Nephron (organoid): ENCODE results near the gene RNF223.
A peak's percentile ranks its signal among the peaks of the same experiment; 100 is the strongest.

Experiments
- H3K27ac Mint-ChIP-seq, 3 experiments: 2 replicates each; pipeline ENCODE4 v1.8.0; 2020; ENCODE audit warnings: mixed read lengths in 3 of 3, mild to moderate bottlenecking in 2 of 3, moderate library complexity in 1 of 3
- H3K27me3 Mint-ChIP-seq: 2 replicates; pipeline ENCODE4 v1.8.0; 2021; ENCODE audit warnings: low read depth, mild to moderate bottlenecking, moderate library complexity, mixed read lengths
- H3K36me3 Mint-ChIP-seq: 2 replicates; pipeline ENCODE4 v1.8.0; 2020; ENCODE audit warnings: low read depth, mixed read lengths
- H3K4me1 Mint-ChIP-seq: 2 replicates; pipeline ENCODE4 v1.8.0; 2020; ENCODE audit warnings: mixed read lengths
- H3K4me3 Mint-ChIP-seq, 3 experiments: 2 replicates each; pipeline ENCODE4 v1.8.0; 2020; ENCODE audit warnings: mild to moderate bottlenecking in 3 of 3, mixed read lengths in 3 of 3, moderate library complexity in 2 of 3
- H3K9me3 Mint-ChIP-seq: 2 replicates; pipeline ENCODE4 v1.8.0; 2020; ENCODE audit warnings: mixed read lengths
- TF ChIP-seq, protein P1 (sequence below), 3 experiments: fragments of 200-600 bp; sonication (generic); IDR thresholded peaks; one replicate each; pipeline ENCODE4 v1.5.0; 2021; ENCODE audit warnings: antibody characterized with exemption in 3 of 3; ENCODE audit not compliant: unreplicated experiment in 3 of 3

The RNF223 gene

DNA sequence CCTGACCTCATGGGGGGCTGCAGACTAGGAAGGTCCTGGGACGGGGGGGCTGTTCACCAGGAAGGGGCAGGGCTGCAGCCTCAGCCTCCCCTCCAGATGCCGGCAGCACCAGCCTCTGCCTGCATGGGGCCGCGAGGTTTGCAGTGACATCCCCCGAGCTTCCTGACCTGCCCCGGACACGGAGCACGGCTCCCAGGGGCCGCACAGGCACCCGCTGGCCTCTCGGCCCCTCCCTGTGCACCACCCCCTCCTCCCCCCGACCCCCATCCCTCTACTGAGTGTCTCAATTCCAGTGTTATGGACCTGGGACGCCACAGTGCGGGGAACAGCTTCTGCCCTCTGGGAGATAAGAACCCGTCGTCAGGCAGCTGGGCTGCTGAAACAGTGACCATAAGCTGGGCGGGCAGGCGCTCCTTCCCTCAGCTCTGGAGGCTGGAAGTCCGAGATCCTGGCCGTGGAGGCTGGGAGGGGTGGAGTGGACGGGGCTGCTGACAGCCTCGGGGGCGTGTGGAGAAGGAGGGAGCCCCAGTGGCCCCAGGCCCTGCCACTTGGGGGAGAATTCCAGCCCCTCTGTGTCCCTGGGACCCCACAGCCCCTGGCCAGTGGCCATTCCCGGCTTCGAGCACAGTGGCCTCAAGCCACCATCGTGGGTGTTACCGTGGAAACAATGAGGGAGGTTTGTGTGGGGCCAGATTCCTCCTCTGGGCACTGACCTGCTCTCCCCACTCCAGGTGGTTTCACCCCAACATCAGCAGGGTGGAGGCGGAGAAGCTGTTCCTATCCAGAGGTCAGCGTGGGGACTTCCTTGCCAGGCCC, 11.6 kb downstream of the RNF223 start:
- H3K27ac Mint-ChIP-seq = no peak overlapping the region
- no peaks in the 10 kb centered on the region for H3K36me3 Mint-ChIP-seq
- no peaks in the 10 kb centered on the region for H3K9me3 Mint-ChIP-seq
- peaks cover 74% of the 10 kb centered on the region for H3K27me3 Mint-ChIP-seq
- TF ChIP-seq, protein P1, sequence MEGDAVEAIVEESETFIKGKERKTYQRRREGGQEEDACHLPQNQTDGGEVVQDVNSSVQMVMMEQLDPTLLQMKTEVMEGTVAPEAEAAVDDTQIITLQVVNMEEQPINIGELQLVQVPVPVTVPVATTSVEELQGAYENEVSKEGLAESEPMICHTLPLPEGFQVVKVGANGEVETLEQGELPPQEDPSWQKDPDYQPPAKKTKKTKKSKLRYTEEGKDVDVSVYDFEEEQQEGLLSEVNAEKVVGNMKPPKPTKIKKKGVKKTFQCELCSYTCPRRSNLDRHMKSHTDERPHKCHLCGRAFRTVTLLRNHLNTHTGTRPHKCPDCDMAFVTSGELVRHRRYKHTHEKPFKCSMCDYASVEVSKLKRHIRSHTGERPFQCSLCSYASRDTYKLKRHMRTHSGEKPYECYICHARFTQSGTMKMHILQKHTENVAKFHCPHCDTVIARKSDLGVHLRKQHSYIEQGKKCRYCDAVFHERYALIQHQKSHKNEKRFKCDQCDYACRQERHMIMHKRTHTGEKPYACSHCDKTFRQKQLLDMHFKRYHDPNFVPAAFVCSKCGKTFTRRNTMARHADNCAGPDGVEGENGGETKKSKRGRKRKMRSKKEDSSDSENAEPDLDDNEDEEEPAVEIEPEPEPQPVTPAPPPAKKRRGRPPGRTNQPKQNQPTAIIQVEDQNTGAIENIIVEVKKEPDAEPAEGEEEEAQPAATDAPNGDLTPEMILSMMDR (IDR thresholded peaks at IDR 0.05; ENCODE audit: unreplicated experiment in 3 of 3) = no peak
- H3K4me3 Mint-ChIP-seq = no peak overlapping the region
- peaks cover 6% of the 10 kb centered on the region for H3K4me1 Mint-ChIP-seq

GRCh38 chr1:1061682-1062345, 12.3 kb downstream of the RNF223 start:
- Mint-ChIP-seq H3K9me3 (no peaks in the 10 kb centered on the region), H3K4me3 (no peak overlapping the region), H3K4me1 (peaks cover 6% of the 10 kb centered on the region), H3K27me3 (peaks cover 79% of the 10 kb centered on the region), H3K27ac (no peak overlapping the region), H3K36me3 (no peaks in the 10 kb centered on the region)
- TF ChIP-seq, protein P1 (IDR thresholded peaks at IDR 0.05; ENCODE audit: unreplicated experiment in 3 of 3) = no peak

GRCh38 chr1:1060281-1061000, 13.7 kb downstream of the RNF223 start:
- H3K36me3 Mint-ChIP-seq = peaks cover 8% of the 10 kb centered on the region
- H3K27ac Mint-ChIP-seq = no peak overlapping the region
- TF ChIP-seq, protein P1 (IDR thresholded peaks at IDR 0.05; ENCODE audit: unreplicated experiment in 3 of 3) = no peak
- no peaks in the 10 kb centered on the region for H3K9me3 Mint-ChIP-seq
- H3K4me3 Mint-ChIP-seq = peak overlapping the region; percentile 15 to 46 (median 23)
- peaks cover 2% of the 10 kb centered on the region for H3K4me1 Mint-ChIP-seq
- H3K27me3 Mint-ChIP-seq = peaks cover 74% of the 10 kb centered on the region

GRCh38 chr1:1059494-1060280, 14.4 kb downstream of the RNF223 start:
- Mint-ChIP-seq H3K36me3 (peaks cover 9% of the 10 kb centered on the region), H3K4me3 (peak overlapping the region; percentile 15 to 46 (median 23)), H3K27me3 (peaks cover 71% of the 10 kb centered on the region), H3K27ac (no peak overlapping the region), H3K4me1 (no peaks in the 10 kb centered on the region), H3K9me3 (no peaks in the 10 kb centered on the region)
- TF ChIP-seq, protein P1 (IDR thresholded peaks at IDR 0.05; ENCODE audit: unreplicated experiment in 3 of 3) = no peak

- H3K4me3 Mint-ChIP-seq = peak overlapping the region; percentile 61 to 82 (median 79)
- no peak overlapping the region for H3K27ac Mint-ChIP-seq
- no peaks in the 10 kb centered on the region for H3K9me3 Mint-ChIP-seq
- peaks cover 9% of the 10 kb centered on the region for H3K36me3 Mint-ChIP-seq
- H3K27me3 Mint-ChIP-seq = peaks cover 71% of the 10 kb centered on the region
- H3K4me1 Mint-ChIP-seq = no peaks in the 10 kb centered on the region
- TF ChIP-seq, protein P1 (IDR thresholded peaks at IDR 0.05; ENCODE audit: unreplicated experiment in 3 of 3) = peak; percentile 22 to 60 (median 41)
Measured at GRCh38 chr1:1058921-1059493, 15.1 kb downstream of the RNF223 start.
